Measurements from ENCODE around the gene STIMATE. TPM values are rescaled to one million over a fixed set of nuclear protein-coding genes. Genes with fewer than 3 reads are reported as not detected.

Gene STIMATE
- polyA plus RNA-seq, 1 of the 3 experiments (the other 2 are of a cell fraction), result 9.3 TPM

DNA sequence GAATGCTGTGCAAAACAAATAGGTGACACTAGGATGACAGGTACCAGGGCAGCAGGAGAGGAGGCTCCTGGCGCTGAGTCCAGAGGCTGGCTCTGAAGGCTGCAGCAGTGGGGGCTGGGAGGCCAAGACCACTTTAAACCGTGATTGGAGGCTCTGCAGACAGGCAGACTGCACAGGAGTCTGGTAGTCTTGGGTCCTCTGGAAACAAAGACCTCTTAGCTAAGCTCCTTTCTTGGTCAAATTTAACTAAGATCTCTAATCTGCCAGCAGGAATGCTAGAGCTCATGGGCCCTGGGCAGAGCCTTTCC, 58.1 kb downstream of the STIMATE start:
- H3F3A ChIP-seq (replicated peaks; ENCODE audit: insufficient read depth), result no peaks in the 10 kb centered on the region
- no peak overlapping the region for H3K27ac ChIP-seq (ENCODE audit: low read depth in 2 of 2, low read length in 1 of 2)
- peaks cover 0 to 18% of the 10 kb centered on the region in 2 experiments for H3K36me3 ChIP-seq (replicated peaks in 1 of 2; ENCODE audit: control insufficient read depth in 1 of 2, insufficient read depth in 2 of 2, low read length in 1 of 2)
- no peaks in the 10 kb centered on the region for H4K20me1 ChIP-seq (ENCODE audit: insufficient read depth)
- no peak overlapping the region for H3K9ac ChIP-seq
- POLR2A ChIA-PET, result no interaction called here
- CTCF ChIA-PET, result interaction anchor here (1.4 to 2.0 kb wide), 2 partner anchors 12 to 21 kb away, joined by 3 to 10 read pairs; no protein-coding TSS in a partner anchor
- H3K4me3 ChIP-seq (ENCODE audit: low read depth in 2 of 2, low read length in 1 of 2), result no peak overlapping the region
- H3K27me3 ChIP-seq (ENCODE audit: insufficient read depth), result no peaks in the 10 kb centered on the region
- no peaks in the 10 kb centered on the region for H3K4me1 ChIP-seq (ENCODE audit: control insufficient read depth in 1 of 2, insufficient read depth in 2 of 2, low read depth in 1 of 2, low read length in 1 of 2)
- no peak for DNase-seq
- H3K4me2 ChIP-seq, result no peak overlapping the region
- TF ChIP-seq YY1 (IDR thresholded peaks at IDR 0.05; ENCODE audit: low read depth) (no peak), GABPA (IDR thresholded peaks at IDR 0.05; ENCODE audit: low read depth) (no peak), SIN3A (IDR thresholded peaks at IDR 0.05; ENCODE audit: borderline replicate concordance, low read depth, low read length) (no peak), FOSL2 (IDR thresholded peaks at IDR 0.05; ENCODE audit: borderline replicate concordance, low read depth) (no peak), NFIC (IDR thresholded peaks at IDR 0.05; ENCODE audit: borderline replicate concordance) (no peak), CHD2 (IDR thresholded peaks at IDR 0.05; ENCODE audit: low read length, partially characterized antibody) (no peak), TEAD4 (IDR thresholded peaks at IDR 0.05; ENCODE audit: borderline replicate concordance, insufficient read depth) (no peak), ELF1 (IDR thresholded peaks at IDR 0.05) (no peak), GATA2 (CRISPR knock-in tag; IDR thresholded peaks at IDR 0.05) (no peak), EP300 (IDR thresholded peaks at IDR 0.05; ENCODE audit: borderline replicate concordance in 1 of 2, low read depth in 1 of 2, low read length in 1 of 2) (no peak), FOXJ3 (CRISPR knock-in tag; IDR thresholded peaks at IDR 0.05) (no peak), RAD21 (IDR thresholded peaks at IDR 0.05; ENCODE audit: low read length) (no peak), RFX5 (IDR thresholded peaks at IDR 0.05; ENCODE audit: low read length) (no peak), TAF1 (IDR thresholded peaks at IDR 0.05; ENCODE audit: borderline replicate concordance, low read depth, low read length) (no peak), TCF12 (IDR thresholded peaks at IDR 0.05) (no peak)
- TF ChIP-seq, protein P1, sequence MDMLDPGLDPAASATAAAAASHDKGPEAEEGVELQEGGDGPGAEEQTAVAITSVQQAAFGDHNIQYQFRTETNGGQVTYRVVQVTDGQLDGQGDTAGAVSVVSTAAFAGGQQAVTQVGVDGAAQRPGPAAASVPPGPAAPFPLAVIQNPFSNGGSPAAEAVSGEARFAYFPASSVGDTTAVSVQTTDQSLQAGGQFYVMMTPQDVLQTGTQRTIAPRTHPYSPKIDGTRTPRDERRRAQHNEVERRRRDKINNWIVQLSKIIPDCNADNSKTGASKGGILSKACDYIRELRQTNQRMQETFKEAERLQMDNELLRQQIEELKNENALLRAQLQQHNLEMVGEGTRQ (IDR thresholded peaks at IDR 0.05; ENCODE audit: borderline replicate concordance, low read depth, low read length), result no peak
- TF ChIP-seq, protein P2, sequence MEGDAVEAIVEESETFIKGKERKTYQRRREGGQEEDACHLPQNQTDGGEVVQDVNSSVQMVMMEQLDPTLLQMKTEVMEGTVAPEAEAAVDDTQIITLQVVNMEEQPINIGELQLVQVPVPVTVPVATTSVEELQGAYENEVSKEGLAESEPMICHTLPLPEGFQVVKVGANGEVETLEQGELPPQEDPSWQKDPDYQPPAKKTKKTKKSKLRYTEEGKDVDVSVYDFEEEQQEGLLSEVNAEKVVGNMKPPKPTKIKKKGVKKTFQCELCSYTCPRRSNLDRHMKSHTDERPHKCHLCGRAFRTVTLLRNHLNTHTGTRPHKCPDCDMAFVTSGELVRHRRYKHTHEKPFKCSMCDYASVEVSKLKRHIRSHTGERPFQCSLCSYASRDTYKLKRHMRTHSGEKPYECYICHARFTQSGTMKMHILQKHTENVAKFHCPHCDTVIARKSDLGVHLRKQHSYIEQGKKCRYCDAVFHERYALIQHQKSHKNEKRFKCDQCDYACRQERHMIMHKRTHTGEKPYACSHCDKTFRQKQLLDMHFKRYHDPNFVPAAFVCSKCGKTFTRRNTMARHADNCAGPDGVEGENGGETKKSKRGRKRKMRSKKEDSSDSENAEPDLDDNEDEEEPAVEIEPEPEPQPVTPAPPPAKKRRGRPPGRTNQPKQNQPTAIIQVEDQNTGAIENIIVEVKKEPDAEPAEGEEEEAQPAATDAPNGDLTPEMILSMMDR (IDR thresholded peaks at IDR 0.05), result no peak
- TF ChIP-seq, protein P3, sequence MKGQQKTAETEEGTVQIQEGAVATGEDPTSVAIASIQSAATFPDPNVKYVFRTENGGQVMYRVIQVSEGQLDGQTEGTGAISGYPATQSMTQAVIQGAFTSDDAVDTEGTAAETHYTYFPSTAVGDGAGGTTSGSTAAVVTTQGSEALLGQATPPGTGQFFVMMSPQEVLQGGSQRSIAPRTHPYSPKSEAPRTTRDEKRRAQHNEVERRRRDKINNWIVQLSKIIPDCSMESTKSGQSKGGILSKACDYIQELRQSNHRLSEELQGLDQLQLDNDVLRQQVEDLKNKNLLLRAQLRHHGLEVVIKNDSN (IDR thresholded peaks at IDR 0.05; ENCODE audit: borderline replicate concordance, low read depth), result no peak
- TF ChIP-seq, protein P4, sequence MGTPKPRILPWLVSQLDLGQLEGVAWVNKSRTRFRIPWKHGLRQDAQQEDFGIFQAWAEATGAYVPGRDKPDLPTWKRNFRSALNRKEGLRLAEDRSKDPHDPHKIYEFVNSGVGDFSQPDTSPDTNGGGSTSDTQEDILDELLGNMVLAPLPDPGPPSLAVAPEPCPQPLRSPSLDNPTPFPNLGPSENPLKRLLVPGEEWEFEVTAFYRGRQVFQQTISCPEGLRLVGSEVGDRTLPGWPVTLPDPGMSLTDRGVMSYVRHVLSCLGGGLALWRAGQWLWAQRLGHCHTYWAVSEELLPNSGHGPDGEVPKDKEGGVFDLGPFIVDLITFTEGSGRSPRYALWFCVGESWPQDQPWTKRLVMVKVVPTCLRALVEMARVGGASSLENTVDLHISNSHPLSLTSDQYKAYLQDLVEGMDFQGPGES (IDR thresholded peaks at IDR 0.05; ENCODE audit: low read depth, low read length), result no peak
- H3K9me2 ChIP-seq, result no peaks in the 10 kb centered on the region
- H2AFZ ChIP-seq (ENCODE audit: low read depth), result no peak overlapping the region
- no peaks in the 10 kb centered on the region for H3K79me2 ChIP-seq (ENCODE audit: insufficient read depth)
- H3K9me3 ChIP-seq, result no peaks in the 10 kb centered on the region
- WGBS (ENCODE audit: low lambda C conversion rate), result 56% methylated on average over 2 of the region's 2 CpGs
